ENCODE measurements around the gene TMEM178A. TPM values are rescaled to one million over a fixed set of nuclear protein-coding genes. Genes with fewer than 3 reads are reported as not detected.

Gene TMEM178A
- total and polyA plus RNA-seq, 4 donors, result 1.4 to 4.8 (median 3.2) TPM

GRCh38 chr2:39684464-39684863, 18.7 kb downstream of the TMEM178A start:
- H3K4me3 ChIP-seq, result no peak overlapping the region
- no peak overlapping the region for H3K9ac ChIP-seq (ENCODE audit: insufficient read depth in 1 of 2, low read length in 2 of 2)
- ATAC-seq (ENCODE audit: insufficient read depth, low FRiP score) (no peak), DNase-seq (no peak)
- H3K27me3 ChIP-seq (ENCODE audit: control insufficient read depth in 3 of 3, insufficient read depth in 3 of 3, low read length in 2 of 3), result no peaks in the 10 kb centered on the region
- H3K4me1 ChIP-seq (ENCODE audit: control insufficient read depth in 5 of 5, insufficient read depth in 5 of 5, low read length in 5 of 5), result peaks cover 0 to 6% (median 0%) of the 10 kb centered on the region in 5 donors
- H3K27ac ChIP-seq (ENCODE audit: low read depth in 1 of 2, low read length in 1 of 2), result no peak overlapping the region
- WGBS, 2 donors, result 87 to 89% methylated on average over 5 of the region's 5 CpGs
- no peaks in the 10 kb centered on the region for H3K36me3 ChIP-seq (ENCODE audit: control insufficient read depth in 4 of 4, insufficient read depth in 4 of 4, low read length in 4 of 4)
- no peaks in the 10 kb centered on the region for H3K9me3 ChIP-seq (ENCODE audit: control insufficient read depth in 4 of 4, insufficient read depth in 3 of 4, low read length in 3 of 4)
- no peak for TF ChIP-seq CTCF (IDR thresholded peaks at IDR 0.05; ENCODE audit: control extremely low read depth, extremely low read depth)

- Histone ChIP-seq H3K4me3 (no peak overlapping the region), H3K27ac (ENCODE audit: low read depth in 1 of 2, low read length in 1 of 2) (no peak overlapping the region), H3K27me3 (ENCODE audit: control insufficient read depth in 3 of 3, insufficient read depth in 3 of 3, low read length in 2 of 3) (no peaks in the 10 kb centered on the region), H3K4me1 (ENCODE audit: control insufficient read depth in 5 of 5, insufficient read depth in 5 of 5, low read length in 5 of 5) (peaks cover 0 to 6% (median 0%) of the 10 kb centered on the region in 5 donors), H3K9ac (ENCODE audit: insufficient read depth in 1 of 2, low read length in 2 of 2) (no peak overlapping the region), H3K9me3 (ENCODE audit: control insufficient read depth in 4 of 4, insufficient read depth in 3 of 4, low read length in 3 of 4) (peaks cover 0 to under 1% (median 0%) of the 10 kb centered on the region in 4 donors), H3K36me3 (ENCODE audit: control insufficient read depth in 4 of 4, insufficient read depth in 4 of 4, low read length in 4 of 4) (no peaks in the 10 kb centered on the region)
- no peak for TF ChIP-seq CTCF (IDR thresholded peaks at IDR 0.05; ENCODE audit: control extremely low read depth, extremely low read depth)
- DNase-seq, result no peak
- no peak for ATAC-seq (ENCODE audit: insufficient read depth, low FRiP score)
- 54 to 85% methylated on average over 1 of the region's 1 CpG for WGBS, 2 donors
Observed at GRCh38 chr2:39685126-39685525, 19.4 kb downstream of the TMEM178A start.

GRCh38 chr2:39686456-39686855, 20.7 kb downstream of the TMEM178A start:
- H3K27me3 ChIP-seq (ENCODE audit: control insufficient read depth in 3 of 3, insufficient read depth in 3 of 3, low read length in 2 of 3), result no peaks in the 10 kb centered on the region
- DNase-seq (no peak), ATAC-seq (ENCODE audit: insufficient read depth, low FRiP score) (no peak)
- no peak overlapping the region for H3K4me3 ChIP-seq
- H3K9me3 ChIP-seq (ENCODE audit: control insufficient read depth in 4 of 4, insufficient read depth in 3 of 4, low read length in 3 of 4), result peaks cover 0 to 7% (median 4%) of the 10 kb centered on the region in 4 donors
- WGBS, 2 donors, result 80 to 91% methylated on average over 6 of the region's 6 CpGs
- no peak for TF ChIP-seq CTCF (IDR thresholded peaks at IDR 0.05; ENCODE audit: control extremely low read depth, extremely low read depth)
- H3K9ac ChIP-seq (ENCODE audit: insufficient read depth in 1 of 2, low read length in 2 of 2), result no peak overlapping the region
- no peaks in the 10 kb centered on the region for H3K36me3 ChIP-seq (ENCODE audit: control insufficient read depth in 4 of 4, insufficient read depth in 4 of 4, low read length in 4 of 4)
- H3K4me1 ChIP-seq (ENCODE audit: control insufficient read depth in 5 of 5, insufficient read depth in 5 of 5, low read length in 5 of 5), result peaks cover 0 to 6% (median 0%) of the 10 kb centered on the region in 5 donors
- H3K27ac ChIP-seq (ENCODE audit: low read depth in 1 of 2, low read length in 1 of 2), result no peak overlapping the region

GRCh38 chr2:39688181-39688580, 22.5 kb downstream of the TMEM178A start:
- Histone ChIP-seq H3K27ac (ENCODE audit: low read depth in 1 of 2, low read length in 1 of 2) (no peak overlapping the region), H3K9ac (ENCODE audit: insufficient read depth in 1 of 2, low read length in 2 of 2) (no peak overlapping the region), H3K36me3 (ENCODE audit: control insufficient read depth in 4 of 4, insufficient read depth in 4 of 4, low read length in 4 of 4) (no peaks in the 10 kb centered on the region), H3K4me3 (no peak overlapping the region), H3K9me3 (ENCODE audit: control insufficient read depth in 4 of 4, insufficient read depth in 3 of 4, low read length in 3 of 4) (peaks cover 0 to 7% (median 4%) of the 10 kb centered on the region in 4 donors), H3K27me3 (ENCODE audit: control insufficient read depth in 3 of 3, insufficient read depth in 3 of 3, low read length in 2 of 3) (no peaks in the 10 kb centered on the region), H3K4me1 (ENCODE audit: control insufficient read depth in 5 of 5, insufficient read depth in 5 of 5, low read length in 5 of 5) (peaks cover 0 to under 1% (median 0%) of the 10 kb centered on the region in 5 donors)
- ATAC-seq (ENCODE audit: insufficient read depth, low FRiP score) (no peak), DNase-seq (no peak)
- WGBS, 2 donors, result 47 to 59% methylated on average over 2 of the region's 2 CpGs
- TF ChIP-seq CTCF (IDR thresholded peaks at IDR 0.05; ENCODE audit: control extremely low read depth, extremely low read depth), result no peak
